MM.1S (cell line): Measurements from ENCODE around the gene TCEANC2.

Source experiments
- DNase-seq: peaks from one replicate; pipeline ENCODE4 v3.0.0-alpha.2; 2015
- H2AFZ ChIP-seq: fragments of 300-600 bp; sonication (generic); 2 replicates; pipeline ENCODE4 v1.6.0; 2016; ENCODE audit warnings: antibody characterized with exemption, low read length
- H3F3A ChIP-seq: fragments of 300-600 bp; sonication (generic); 2 replicates; pipeline ENCODE4 v1.6.1; 2016; ENCODE audit warnings: mild to moderate bottlenecking, antibody characterized with exemption, low read length, moderate library complexity, mixed read lengths; ENCODE audit not compliant: insufficient read depth
- H3K27ac ChIP-seq: fragments of 300-600 bp; sonication (generic); 2 replicates; pipeline ENCODE4 v1.5.1; 2016; ENCODE audit warnings: mild to moderate bottlenecking, low read length
- H3K27me3 ChIP-seq: fragments of 300-600 bp; sonication (generic); replicated peaks from 2 replicates; pipeline ENCODE4 v1.6.0; 2016; ENCODE audit warnings: low read length; ENCODE audit not compliant: insufficient read depth
- H3K36me3 ChIP-seq: fragments of 300-600 bp; sonication (generic); replicated peaks from 2 replicates; pipeline ENCODE4 v1.6.1; 2016; ENCODE audit warnings: mild to moderate bottlenecking, low read length, mixed read lengths; ENCODE audit not compliant: insufficient read depth
- H3K4me1 ChIP-seq: fragments of 300-600 bp; sonication (generic); 2 replicates; pipeline ENCODE4 v1.6.1; 2016; ENCODE audit warnings: low read length, mixed read lengths
- H3K4me2 ChIP-seq: fragments of 300-600 bp; sonication (generic); 2 replicates; pipeline ENCODE4 v1.6.0; 2016; ENCODE audit warnings: low read depth, low read length
- H3K4me3 ChIP-seq: fragments of 300-600 bp; sonication (generic); 2 replicates; pipeline ENCODE4 v1.5.1; 2016; ENCODE audit warnings: low read length, mixed read lengths
- H3K79me2 ChIP-seq: fragments of 300-600 bp; sonication (generic); 2 replicates; pipeline ENCODE4 v1.6.1; 2016; ENCODE audit warnings: mixed run types, low read length, mixed read lengths
- H3K9ac ChIP-seq: fragments of 300-600 bp; sonication (generic); 2 replicates; pipeline ENCODE4 v1.6.1; 2016; ENCODE audit warnings: low read length, mixed read lengths
- H3K9me2 ChIP-seq: fragments of 300-600 bp; sonication (generic); replicated peaks from 2 replicates; pipeline ENCODE4 v1.6.1; 2016; ENCODE audit warnings: mild to moderate bottlenecking, low read length, mixed read lengths; ENCODE audit not compliant: insufficient read depth
- H3K9me3 ChIP-seq: fragments of 300-600 bp; sonication (generic); replicated peaks from 2 replicates; pipeline ENCODE4 v1.6.1; 2016; ENCODE audit warnings: mild to moderate bottlenecking, low read length, mixed read lengths; ENCODE audit not compliant: insufficient read depth
- H4K20me1 ChIP-seq: fragments of 300-600 bp; sonication (generic); 2 replicates; pipeline ENCODE4 v1.6.1; 2016; ENCODE audit warnings: mild to moderate bottlenecking, low read length, moderate library complexity, mixed read lengths; ENCODE audit not compliant: insufficient read depth
- EZH2 ChIP-seq: fragments of 300-600 bp; sonication (generic); optimal IDR thresholded peaks from 2 replicates; pipeline ENCODE3; 2017; ENCODE audit warnings: low read depth, mild to moderate bottlenecking, antibody characterized with exemption, low read length, mixed read lengths
- EZH2phosphoT487 ChIP-seq: fragments of 300-600 bp; sonication (generic); IDR thresholded peaks from 2 replicates; pipeline ENCODE4 v1.6.1; 2018; ENCODE audit warnings: antibody characterized with exemption, low read length
- TF ChIP-seq, protein P1 (sequence below): fragments of 300-600 bp; sonication (generic); IDR thresholded peaks from 2 replicates; pipeline ENCODE4 v1.5.1; 2016; ENCODE audit warnings: antibody characterized with exemption, low read length, mixed read lengths

Gene TCEANC2

GRCh38 chr1:54153535-54154439 is 100.4 kb downstream of the TCEANC2 start:
- H3K4me2 ChIP-seq: no peak overlapping the region

More at GRCh38 chr1:54153535-54154439, 100.4 kb downstream of the TCEANC2 start:
- Histone ChIP-seq H3K4me3 (no peak overlapping the region), H3K27ac (no peak overlapping the region), H3F3A (no peaks in the 10 kb centered on the region), H3K9me2 (no peaks in the 10 kb centered on the region), H3K79me2 (no peaks in the 10 kb centered on the region), H3K36me3 (no peaks in the 10 kb centered on the region), H3K9ac (no peak overlapping the region), H3K27me3 (no peaks in the 10 kb centered on the region), H3K9me3 (no peaks in the 10 kb centered on the region), H2AFZ (no peak overlapping the region), H3K4me1 (no peaks in the 10 kb centered on the region), H4K20me1 (no peaks in the 10 kb centered on the region)
- TF ChIP-seq EZH2phosphoT487 (no peak), EZH2 (no peak)
- TF ChIP-seq, protein P1, sequence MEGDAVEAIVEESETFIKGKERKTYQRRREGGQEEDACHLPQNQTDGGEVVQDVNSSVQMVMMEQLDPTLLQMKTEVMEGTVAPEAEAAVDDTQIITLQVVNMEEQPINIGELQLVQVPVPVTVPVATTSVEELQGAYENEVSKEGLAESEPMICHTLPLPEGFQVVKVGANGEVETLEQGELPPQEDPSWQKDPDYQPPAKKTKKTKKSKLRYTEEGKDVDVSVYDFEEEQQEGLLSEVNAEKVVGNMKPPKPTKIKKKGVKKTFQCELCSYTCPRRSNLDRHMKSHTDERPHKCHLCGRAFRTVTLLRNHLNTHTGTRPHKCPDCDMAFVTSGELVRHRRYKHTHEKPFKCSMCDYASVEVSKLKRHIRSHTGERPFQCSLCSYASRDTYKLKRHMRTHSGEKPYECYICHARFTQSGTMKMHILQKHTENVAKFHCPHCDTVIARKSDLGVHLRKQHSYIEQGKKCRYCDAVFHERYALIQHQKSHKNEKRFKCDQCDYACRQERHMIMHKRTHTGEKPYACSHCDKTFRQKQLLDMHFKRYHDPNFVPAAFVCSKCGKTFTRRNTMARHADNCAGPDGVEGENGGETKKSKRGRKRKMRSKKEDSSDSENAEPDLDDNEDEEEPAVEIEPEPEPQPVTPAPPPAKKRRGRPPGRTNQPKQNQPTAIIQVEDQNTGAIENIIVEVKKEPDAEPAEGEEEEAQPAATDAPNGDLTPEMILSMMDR: no peak
- DNase-seq: no peak
